Activated CD8-positive, alpha-beta T cell treated with anti-CD3 and anti-CD28 coated beads for 36 hours (primary cell): Measurements from ENCODE around the gene FBXL20. TPM values are rescaled to one million over a fixed set of nuclear protein-coding genes. Genes with fewer than 3 reads are reported as not detected.

Experiments used
- ATAC-seq: fragments of 200-7000 bp; cut with Tn5 transposase; one replicate; pipeline ENCODE4 v1.10.0; 2021; ENCODE audit warnings: mild to moderate bottlenecking, moderate library complexity
- CTCF ChIA-PET: fragments of 350-600 bp; sonication (Branson Sonifier 250); formaldehyde crosslinking; loops from one replicate; lab custom pipeline; 2021; ENCODE audit warnings: antibody characterized with exemption; lab: Charles Lee
- POLR2A ChIA-PET: fragments of 350-600 bp; sonication (Branson Sonifier 250); formaldehyde crosslinking; loops from one replicate; lab custom pipeline; 2021; ENCODE audit warnings: antibody characterized with exemption; lab: Charles Lee
- DNase-seq: peaks from one replicate; pipeline ENCODE4 v3.0.0-alpha.2; 2020
- H3K27ac Mint-ChIP-seq: one replicate; pipeline ENCODE4 v1.8.0; 2021; ENCODE audit warnings: mild to moderate bottlenecking, mixed read lengths
- H3K27me3 Mint-ChIP-seq: one replicate; pipeline ENCODE4 v1.8.0; 2021; ENCODE audit warnings: mixed read lengths
- H3K36me3 Mint-ChIP-seq: one replicate; pipeline ENCODE4 v1.8.0; 2021; ENCODE audit warnings: low read depth, mixed read lengths
- H3K4me1 Mint-ChIP-seq: one replicate; pipeline ENCODE4 v1.8.0; 2021; ENCODE audit warnings: low read depth, mixed read lengths
- H3K4me3 Mint-ChIP-seq: one replicate; pipeline ENCODE4 v1.8.0; 2021; ENCODE audit warnings: mild to moderate bottlenecking, moderate library complexity, mixed read lengths
- H3K9me3 Mint-ChIP-seq: one replicate; pipeline ENCODE4 v1.8.0; 2021; ENCODE audit warnings: mixed read lengths
- intact Hi-C: fragments of 100-400 bp; cut with micrococcal nuclease; formaldehyde crosslinking; loops from one replicate; pipeline ENCODE4 v1.10.0; 2022
- total RNA-seq, 2 experiments: library from RNA; stranded (reverse); gene quantifications; one replicate each; pipeline ENCODE4 v1.2.3, GENCODE V29; 2021
- TF ChIP-seq, protein P1 (sequence below): fragments of 200-600 bp; IDR thresholded peaks from one replicate; pipeline ENCODE4 v1.8.0; 2022; ENCODE audit warnings: antibody characterized with exemption, mild to moderate bottlenecking

FBXL20 gene
- total RNA-seq, 2 experiments from 2014 or later, result 17.7 to 19.1 TPM

DNA sequence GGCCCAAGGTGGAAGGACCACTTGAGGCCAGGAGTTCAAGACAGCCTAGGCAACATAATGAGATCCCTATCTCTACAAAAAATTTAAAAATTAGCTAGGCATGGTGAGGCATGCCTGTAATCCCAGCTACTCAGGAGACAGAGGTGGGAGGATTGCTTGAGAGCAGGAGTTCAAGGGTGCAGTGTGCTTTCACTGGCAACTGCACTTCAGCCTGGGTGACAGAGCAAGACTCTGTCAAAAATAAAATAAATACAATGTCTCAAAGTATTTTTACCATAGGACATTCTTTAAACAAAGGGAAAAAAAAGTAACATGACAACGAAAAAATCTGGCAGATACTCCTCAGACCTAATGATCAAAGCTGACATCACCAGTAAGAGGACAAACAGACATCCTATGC lies 72.6 kb downstream of the FBXL20 start:
- intact Hi-C loops, result no loop called here
- ChIA-PET CTCF (no interaction called here), POLR2A (no interaction called here)
- TF ChIP-seq, protein P1, sequence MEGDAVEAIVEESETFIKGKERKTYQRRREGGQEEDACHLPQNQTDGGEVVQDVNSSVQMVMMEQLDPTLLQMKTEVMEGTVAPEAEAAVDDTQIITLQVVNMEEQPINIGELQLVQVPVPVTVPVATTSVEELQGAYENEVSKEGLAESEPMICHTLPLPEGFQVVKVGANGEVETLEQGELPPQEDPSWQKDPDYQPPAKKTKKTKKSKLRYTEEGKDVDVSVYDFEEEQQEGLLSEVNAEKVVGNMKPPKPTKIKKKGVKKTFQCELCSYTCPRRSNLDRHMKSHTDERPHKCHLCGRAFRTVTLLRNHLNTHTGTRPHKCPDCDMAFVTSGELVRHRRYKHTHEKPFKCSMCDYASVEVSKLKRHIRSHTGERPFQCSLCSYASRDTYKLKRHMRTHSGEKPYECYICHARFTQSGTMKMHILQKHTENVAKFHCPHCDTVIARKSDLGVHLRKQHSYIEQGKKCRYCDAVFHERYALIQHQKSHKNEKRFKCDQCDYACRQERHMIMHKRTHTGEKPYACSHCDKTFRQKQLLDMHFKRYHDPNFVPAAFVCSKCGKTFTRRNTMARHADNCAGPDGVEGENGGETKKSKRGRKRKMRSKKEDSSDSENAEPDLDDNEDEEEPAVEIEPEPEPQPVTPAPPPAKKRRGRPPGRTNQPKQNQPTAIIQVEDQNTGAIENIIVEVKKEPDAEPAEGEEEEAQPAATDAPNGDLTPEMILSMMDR, result no peak
- Mint-ChIP-seq H3K9me3 (no peaks in the 10 kb centered on the region), H3K27ac (no peak overlapping the region), H3K4me3 (no peak overlapping the region), H3K27me3 (no peaks in the 10 kb centered on the region), H3K4me1 (peaks cover 6% of the 10 kb centered on the region), H3K36me3 (peaks cover 1% of the 10 kb centered on the region)
- ATAC-seq (no peak), DNase-seq (no peak)

DNA sequence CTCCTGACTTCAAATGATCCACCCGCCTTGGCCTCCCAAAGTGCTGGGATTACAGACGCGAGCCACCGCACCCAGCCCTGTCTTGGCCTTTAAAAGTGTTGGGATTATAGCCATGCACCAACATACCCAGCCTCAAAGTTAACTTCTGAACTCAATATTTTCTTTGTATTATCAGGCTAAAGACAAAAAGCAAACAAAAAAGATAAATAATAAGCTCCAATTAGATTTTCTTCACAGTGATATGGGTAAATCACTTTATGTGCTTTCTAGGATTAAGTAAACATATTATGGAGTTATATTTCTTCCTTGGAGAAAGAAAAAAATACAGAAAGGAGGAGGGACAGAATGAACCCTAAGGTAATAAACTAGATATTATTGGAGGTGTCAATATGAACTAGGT lies 74.3 kb downstream of the FBXL20 start:
- ChIA-PET CTCF (no interaction called here), POLR2A (interaction anchor here (0.6 kb wide), 1 partner anchor 324 kb away, joined by 3 read pairs; no protein-coding TSS in a partner anchor)
- ATAC-seq (no peak), DNase-seq (no peak)
- Mint-ChIP-seq H3K4me3 (no peak overlapping the region), H3K27me3 (no peaks in the 10 kb centered on the region), H3K27ac (no peak overlapping the region), H3K36me3 (peaks cover 1% of the 10 kb centered on the region), H3K9me3 (no peaks in the 10 kb centered on the region), H3K4me1 (peaks cover 8% of the 10 kb centered on the region)
- TF ChIP-seq, protein P1, result no peak
- intact Hi-C loops, result no loop called here

DNA sequence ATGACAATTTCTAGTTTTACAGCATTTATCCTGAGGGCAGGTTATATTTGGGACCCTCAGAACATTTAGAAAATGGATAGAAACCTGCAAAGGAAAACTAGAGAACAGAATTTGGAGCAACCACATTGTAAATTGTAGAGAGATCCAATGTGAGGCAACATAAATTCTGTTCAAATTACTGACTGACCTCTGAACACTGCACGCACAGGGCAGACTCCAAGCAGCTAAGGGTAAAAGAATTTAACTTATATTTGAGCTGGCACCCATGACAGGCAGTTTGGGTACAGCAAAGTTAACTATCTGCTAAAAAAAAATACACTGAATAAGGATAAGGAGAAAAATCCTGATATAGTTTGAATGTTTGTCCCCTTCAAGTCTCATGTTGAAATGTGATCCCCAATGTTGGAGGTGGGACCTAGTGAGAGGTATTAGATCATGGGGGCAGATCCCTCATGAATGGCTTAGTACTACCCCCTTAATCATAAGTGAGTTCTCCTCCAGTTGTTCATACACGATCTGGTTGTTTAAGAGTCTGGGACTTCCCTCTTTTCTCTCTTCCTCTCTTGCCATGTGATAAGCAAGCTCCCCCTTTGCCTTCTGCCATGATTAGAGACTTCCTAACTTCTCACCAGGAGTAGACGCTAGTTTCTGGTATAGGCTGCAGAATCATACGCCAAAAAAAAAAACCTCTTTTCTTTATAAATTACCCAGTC lies 75.7 kb downstream of the FBXL20 start:
- DNase-seq (no peak), ATAC-seq (no peak)
- Mint-ChIP-seq H3K27me3 (no peaks in the 10 kb centered on the region), H3K4me1 (peaks cover 8% of the 10 kb centered on the region), H3K9me3 (no peaks in the 10 kb centered on the region), H3K27ac (no peak overlapping the region), H3K4me3 (no peak overlapping the region), H3K36me3 (peaks cover 1% of the 10 kb centered on the region)
- intact Hi-C loops, result no loop called here
- TF ChIP-seq, protein P1, result no peak
- ChIA-PET CTCF (interaction anchor here (0.9 kb wide), 1 partner anchor 81 kb away, joined by 3 read pairs; no protein-coding TSS in a partner anchor), POLR2A (no interaction called here)

DNA sequence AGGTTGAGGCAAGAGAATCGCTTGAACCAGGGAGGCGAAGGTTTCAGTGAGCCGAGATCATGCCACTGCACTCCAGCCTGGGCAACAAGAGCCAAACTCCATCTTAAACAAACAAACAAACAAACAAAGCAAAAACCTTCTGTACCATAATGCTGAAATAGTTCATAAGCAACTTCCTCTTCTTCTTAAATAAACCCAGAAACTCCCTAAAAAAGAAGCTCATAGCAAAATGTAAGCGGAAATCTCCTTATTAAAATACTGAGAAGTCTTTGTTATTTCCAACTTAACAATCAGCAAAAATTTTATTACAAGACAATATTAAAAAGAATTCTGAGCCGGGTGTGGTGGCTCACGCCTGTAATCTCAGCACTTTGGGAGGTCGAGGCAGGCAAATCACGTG lies 82.8 kb downstream of the FBXL20 start:
- CTCF ChIA-PET, result interaction anchor here (0.8 kb wide), 1 partner anchor 38 kb away, joined by 3 read pairs; no protein-coding TSS in a partner anchor
- TF ChIP-seq, protein P1, result no peak
- no peaks in the 10 kb centered on the region for H3K9me3 Mint-ChIP-seq
- no peaks in the 10 kb centered on the region for H3K27me3 Mint-ChIP-seq
- POLR2A ChIA-PET, result interaction anchor here (0.6 to 0.9 kb wide), 2 partner anchors 13 to 590 kb away, joined by 3 read pairs; no protein-coding TSS in a partner anchor
- no peak overlapping the region for H3K27ac Mint-ChIP-seq
- intact Hi-C loops, result no loop called here
- H3K4me1 Mint-ChIP-seq, result peaks cover 2% of the 10 kb centered on the region
- no peaks in the 10 kb centered on the region for H3K36me3 Mint-ChIP-seq
- ATAC-seq (no peak), DNase-seq (no peak)
- H3K4me3 Mint-ChIP-seq, result no peak overlapping the region

DNA sequence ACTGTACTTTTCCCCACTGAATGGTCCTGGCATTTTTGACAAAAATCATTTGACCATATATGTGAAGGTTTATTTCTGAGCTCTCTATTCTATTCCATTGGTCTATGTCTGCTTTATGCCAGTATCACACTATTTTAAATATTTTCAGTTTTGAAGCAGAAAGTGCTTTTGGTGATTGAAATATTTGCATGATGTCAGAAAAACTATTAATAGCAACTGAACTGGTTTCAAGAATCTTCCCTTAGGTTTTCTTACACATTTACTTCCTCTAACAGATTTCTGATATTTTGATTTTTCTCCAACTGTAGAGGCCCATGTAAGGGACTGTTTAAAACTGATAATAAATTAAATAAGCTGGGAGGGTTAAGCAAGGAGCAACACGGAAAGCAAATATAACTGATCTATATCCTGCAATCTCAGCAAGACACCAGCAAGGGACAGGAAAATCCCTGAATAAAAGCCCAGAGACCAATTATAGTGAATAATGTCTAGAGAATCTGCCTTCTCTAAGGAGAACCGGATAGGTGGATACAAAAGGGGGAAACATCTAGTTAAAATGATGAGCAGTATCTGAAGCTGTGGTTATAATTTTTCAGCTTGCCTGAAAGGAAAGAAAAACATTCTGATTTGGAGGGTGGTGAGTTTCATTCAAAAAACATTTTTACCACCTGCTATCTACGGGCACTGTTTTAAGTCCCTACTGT lies 94.8 kb downstream of the FBXL20 start:
- ATAC-seq (no peak), DNase-seq (no peak)
- Mint-ChIP-seq H3K4me3 (no peak overlapping the region), H3K27ac (no peak overlapping the region), H3K27me3 (no peaks in the 10 kb centered on the region), H3K9me3 (no peaks in the 10 kb centered on the region), H3K36me3 (peaks cover 2% of the 10 kb centered on the region), H3K4me1 (peaks cover 8% of the 10 kb centered on the region)
- intact Hi-C loops, result no loop called here
- ChIA-PET CTCF (no interaction called here), POLR2A (no interaction called here)
- TF ChIP-seq, protein P1, result no peak
